ENCODE data around the gene SPHK2. TPM values are rescaled to one million over a fixed set of nuclear protein-coding genes. Genes with fewer than 3 reads are reported as not detected.

The SPHK2 gene
- 16.5 and 19.1 TPM in 2 replicates for total RNA-seq

GRCh38 chr19:48618916-48619691 is at the start of gene SPHK2, which contains the start of gene RPL18:
Gene SPHK2 (plus strand): TSS chr19:48619506. CDS start chr19:48620515, 1,009 bp downstream.
Gene RPL18 (minus strand): TSS chr19:48619178. CDS start chr19:48619143, 35 bp downstream.

GRCh38 chr19:48606463-48607358 is 12.6 kb upstream of the SPHK2 start, which contains the start of gene SPACA4:
Gene SPACA4 (plus strand): TSS chr19:48606742. CDS start chr19:48606979, 237 bp downstream.

GRCh38 chr19:48614436-48615230 is 4.7 kb upstream of the SPHK2 start, which contains the start of gene FAM83E:
Gene FAM83E (minus strand): TSS chr19:48615076. CDS start chr19:48613372, 1,704 bp downstream.

GRCh38 chr19:48636859-48637448 is 17.6 kb downstream of the SPHK2 start, which contains the start of gene DBP:
Gene DBP (minus strand): TSS chr19:48637379. CDS start chr19:48636994, 385 bp downstream.

GRCh38 chr19:48646001-48646721 is 26.9 kb downstream of the SPHK2 start, which contains the start of gene CA11:
Gene CA11 (minus strand): TSS chr19:48646187. CDS start chr19:48645632, 555 bp downstream.

GRCh38 chr19:48672994-48673393 is 53.7 kb downstream of the SPHK2 start, which contains the start of gene NTN5:
Gene NTN5 (minus strand): TSS chr19:48673017. CDS start chr19:48670986, 2,031 bp downstream.

Other genes starting within 250 kb of the SPHK2 start
- 102 and 121 TPM in 2 replicates for gene KDELR1, start 228.0 kb upstream of the SPHK2 start, total RNA-seq
- 0.49 and 0.65 TPM in 2 replicates for gene GRIN2D, start 225.8 kb upstream of the SPHK2 start, total RNA-seq
- gene GRWD1, start 173.5 kb upstream of the SPHK2 start, total RNA-seq: 30.2 and 31.0 TPM in 2 replicates
- gene KCNJ14, start 163.9 kb upstream of the SPHK2 start, total RNA-seq: 0.49 and 0.81 TPM in 2 replicates
- gene CYTH2, start 150.1 kb upstream of the SPHK2 start, total RNA-seq: 35.8 and 40.4 TPM in 2 replicates
- gene LMTK3, start 107.7 kb upstream of the SPHK2 start, total RNA-seq: under 0.01 and 0.36 TPM in 2 replicates
- gene SULT2B1, start 67.3 kb upstream of the SPHK2 start, total RNA-seq: 0.36 TPM in 1 of 2 replicates, not detected in the other
- gene SPACA4, start 12.8 kb upstream of the SPHK2 start, total RNA-seq: not detected in 2 replicates
- 0.24 and 1.3 TPM in 2 replicates for gene FAM83E, start 4.4 kb upstream of the SPHK2 start, total RNA-seq
- 1,307 and 1,432 TPM in 2 replicates for gene RPL18, start 328 bp upstream of the SPHK2 start, total RNA-seq
- gene DBP, start 17.9 kb downstream of the SPHK2 start, total RNA-seq: 7.6 and 12.3 TPM in 2 replicates
- gene CA11, start 26.7 kb downstream of the SPHK2 start, total RNA-seq: 1.5 and 2.9 TPM in 2 replicates
- 0.32 TPM in 1 of 2 replicates, not detected in the other for gene NTN5, start 53.5 kb downstream of the SPHK2 start, total RNA-seq
- gene FUT2, start 76.5 kb downstream of the SPHK2 start, total RNA-seq: under 0.01 TPM in 1 of 2 replicates, not detected in the other
- gene MAMSTR, start 100.2 kb downstream of the SPHK2 start, total RNA-seq: 0.97 and 1.5 TPM in 2 replicates
- gene RASIP1, start 121.1 kb downstream of the SPHK2 start, total RNA-seq: 0.32 and 0.36 TPM in 2 replicates
- not detected in 2 replicates for gene IZUMO1, start 127.4 kb downstream of the SPHK2 start, total RNA-seq
- not detected in 2 replicates for gene FUT1, start 133.1 kb downstream of the SPHK2 start, total RNA-seq
- gene FGF21, start 136.0 kb downstream of the SPHK2 start, total RNA-seq: not detected in 2 replicates
- gene BCAT2, start 191.5 kb downstream of the SPHK2 start, total RNA-seq: 33.6 and 34.4 TPM in 2 replicates
- 12.2 and 14.6 TPM in 2 replicates for gene HSD17B14, start 217.0 kb downstream of the SPHK2 start, total RNA-seq
- gene PLEKHA4, start 249.1 kb downstream of the SPHK2 start, total RNA-seq: 15.7 and 20.8 TPM in 2 replicates

Measured in hair follicle dermal papilla cell (primary cell).